Measurements from ENCODE around the gene ABTB1. TPM values are rescaled to one million over a fixed set of nuclear protein-coding genes. Genes with fewer than 3 reads are reported as not detected.

Gene ABTB1
- total RNA-seq, 1 experiment from 2014 or later, result 6.9 TPM

DNA sequence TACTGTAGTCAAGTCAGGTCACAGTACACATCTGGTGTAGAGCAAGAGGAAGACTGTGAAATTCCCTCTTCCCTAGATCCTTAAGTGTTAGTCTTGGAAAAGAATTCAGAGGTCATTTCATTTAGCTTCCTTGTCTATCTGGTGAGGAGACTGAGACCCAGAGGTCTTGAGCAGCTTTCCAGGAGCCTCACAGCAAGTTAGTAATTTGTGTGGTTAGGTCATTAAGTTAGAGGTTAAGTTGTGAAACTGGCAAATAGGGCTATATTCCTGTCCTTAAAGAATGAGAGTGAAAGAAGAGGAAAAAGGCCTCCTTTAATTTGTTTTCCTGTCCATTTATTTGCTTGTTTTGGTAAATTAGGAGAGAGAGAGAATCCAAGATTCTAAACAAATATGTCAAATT lies 34.8 kb upstream of the ABTB1 start:
- no peak for ATAC-seq
- Histone ChIP-seq H3K4me1 (ENCODE audit: control insufficient read depth, insufficient read depth, low read length) (no peaks in the 10 kb centered on the region), H3K27me3 (ENCODE audit: control insufficient read depth, insufficient read depth, low read length) (no peaks in the 10 kb centered on the region), H3K27ac (ENCODE audit: low read length) (no peak overlapping the region), H3K9me3 (ENCODE audit: control insufficient read depth, insufficient read depth, low read depth, low read length) (no peaks in the 10 kb centered on the region), H3K4me3 (ENCODE audit: low read depth in 2 of 2, low read length in 2 of 2) (no peak overlapping the region), H3K36me3 (ENCODE audit: control insufficient read depth, insufficient read depth, low read length) (no peaks in the 10 kb centered on the region)
- no peak for DNase-seq (ENCODE audit: low read depth, low spot score)
- CTCF ChIA-PET, result no interaction called here
- TF ChIP-seq SIN3A (IDR thresholded peaks at IDR 0.05; ENCODE audit: borderline replicate concordance, insufficient read depth, low read depth, low read length), result no peak
- no peak for TF ChIP-seq POLR2AphosphoS5 (IDR thresholded peaks at IDR 0.05; ENCODE audit: low read depth, low read length)
- in situ Hi-C loops (cut with HindIII; ENCODE audit: low pct_unique_long_range_greater_than_20kb, low sequenced_read_pairs), result no loop called here
- POLR2A ChIA-PET, result no interaction called here
- BruUV-seq (replicated peaks), result no TSS peak
- intact Hi-C loops (cut with micrococcal nuclease; ENCODE audit: unreplicated experiment), result no loop called here

DNA sequence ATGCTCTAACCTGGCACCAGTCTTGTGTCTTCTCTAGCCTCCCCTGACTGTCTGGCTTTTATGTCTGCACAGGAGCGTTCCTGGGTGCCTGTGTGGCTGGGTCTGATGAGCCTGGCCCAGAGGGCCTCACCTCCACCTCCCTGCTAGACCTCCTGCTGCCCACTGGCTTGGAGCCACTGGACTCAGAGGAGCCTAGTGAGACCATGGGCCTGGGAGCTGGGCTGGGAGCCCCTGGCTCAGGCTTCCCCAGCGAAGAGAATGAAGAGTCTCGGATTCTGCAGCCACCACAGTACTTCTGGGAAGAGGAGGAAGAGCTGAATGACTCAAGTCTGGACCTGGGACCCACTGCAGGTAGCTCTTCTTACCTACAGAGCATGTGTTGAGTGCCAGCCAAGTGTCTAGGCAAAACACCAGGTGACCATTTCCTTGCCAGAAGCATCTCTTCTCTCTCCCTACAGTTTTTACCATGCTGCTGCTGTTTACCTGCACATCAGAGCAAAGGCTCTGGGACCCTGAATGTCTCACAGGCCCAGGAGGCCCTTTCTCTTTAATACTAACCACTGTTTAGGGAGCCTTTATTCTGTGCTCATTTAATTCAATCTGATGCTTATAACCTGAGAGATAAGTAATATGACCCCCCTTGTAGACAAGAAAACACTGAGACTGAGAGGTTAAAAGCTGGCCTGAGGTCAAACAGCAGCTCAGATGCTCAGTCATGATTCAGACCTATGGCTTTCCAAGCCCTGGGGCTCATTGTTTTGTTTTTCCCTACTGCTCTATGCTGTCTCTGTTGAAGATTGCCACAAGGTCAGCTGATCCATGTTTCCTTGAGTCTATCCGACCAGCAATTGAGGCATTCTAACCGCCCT lies 33.3 kb upstream of the ABTB1 start:
- TF ChIP-seq POLR2AphosphoS5 (IDR thresholded peaks at IDR 0.05; ENCODE audit: low read depth, low read length), result no peak
- Histone ChIP-seq H3K4me3 (ENCODE audit: low read depth in 2 of 2, low read length in 2 of 2) (no peak overlapping the region), H3K27me3 (ENCODE audit: control insufficient read depth, insufficient read depth, low read length) (no peaks in the 10 kb centered on the region), H3K36me3 (ENCODE audit: control insufficient read depth, insufficient read depth, low read length) (no peaks in the 10 kb centered on the region), H3K27ac (ENCODE audit: low read length) (no peak overlapping the region), H3K4me1 (ENCODE audit: control insufficient read depth, insufficient read depth, low read length) (no peaks in the 10 kb centered on the region), H3K9me3 (ENCODE audit: control insufficient read depth, insufficient read depth, low read depth, low read length) (no peaks in the 10 kb centered on the region)
- ATAC-seq, result peak; percentile 60
- no peak for DNase-seq (ENCODE audit: low read depth, low spot score)
- in situ Hi-C loops (cut with HindIII; ENCODE audit: low pct_unique_long_range_greater_than_20kb, low sequenced_read_pairs), result no loop called here
- POLR2A ChIA-PET, result no interaction called here
- no TSS peak for BruUV-seq (replicated peaks)
- intact Hi-C loops (cut with micrococcal nuclease; ENCODE audit: unreplicated experiment), result no loop called here
- CTCF ChIA-PET, result no interaction called here

DNA sequence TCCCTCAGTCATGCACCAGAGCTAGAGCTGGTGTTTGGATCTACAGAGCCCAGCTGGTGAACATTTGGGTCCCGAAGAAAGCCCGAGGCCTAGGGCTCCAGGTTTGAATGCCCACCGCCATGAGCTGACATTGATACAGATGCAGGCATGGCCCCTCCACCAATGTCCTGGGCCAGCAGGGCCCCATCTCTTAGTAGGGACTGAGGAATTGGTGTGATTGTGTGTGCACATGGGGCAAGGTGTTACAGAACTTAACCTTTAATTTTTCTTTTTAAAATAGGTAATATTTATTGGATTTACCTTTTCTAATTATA lies 32.8 kb upstream of the ABTB1 start:
- H3K27me3 ChIP-seq (ENCODE audit: control insufficient read depth, insufficient read depth, low read length), result no peaks in the 10 kb centered on the region
- no peak for TF ChIP-seq SIN3A (IDR thresholded peaks at IDR 0.05; ENCODE audit: borderline replicate concordance, insufficient read depth, low read depth, low read length)
- TF ChIP-seq, protein P1, sequence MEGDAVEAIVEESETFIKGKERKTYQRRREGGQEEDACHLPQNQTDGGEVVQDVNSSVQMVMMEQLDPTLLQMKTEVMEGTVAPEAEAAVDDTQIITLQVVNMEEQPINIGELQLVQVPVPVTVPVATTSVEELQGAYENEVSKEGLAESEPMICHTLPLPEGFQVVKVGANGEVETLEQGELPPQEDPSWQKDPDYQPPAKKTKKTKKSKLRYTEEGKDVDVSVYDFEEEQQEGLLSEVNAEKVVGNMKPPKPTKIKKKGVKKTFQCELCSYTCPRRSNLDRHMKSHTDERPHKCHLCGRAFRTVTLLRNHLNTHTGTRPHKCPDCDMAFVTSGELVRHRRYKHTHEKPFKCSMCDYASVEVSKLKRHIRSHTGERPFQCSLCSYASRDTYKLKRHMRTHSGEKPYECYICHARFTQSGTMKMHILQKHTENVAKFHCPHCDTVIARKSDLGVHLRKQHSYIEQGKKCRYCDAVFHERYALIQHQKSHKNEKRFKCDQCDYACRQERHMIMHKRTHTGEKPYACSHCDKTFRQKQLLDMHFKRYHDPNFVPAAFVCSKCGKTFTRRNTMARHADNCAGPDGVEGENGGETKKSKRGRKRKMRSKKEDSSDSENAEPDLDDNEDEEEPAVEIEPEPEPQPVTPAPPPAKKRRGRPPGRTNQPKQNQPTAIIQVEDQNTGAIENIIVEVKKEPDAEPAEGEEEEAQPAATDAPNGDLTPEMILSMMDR (IDR thresholded peaks at IDR 0.05), result no peak
- no peak; the same call in 1 of the 2 replicates for ATAC-seq
- H3K27ac ChIP-seq (ENCODE audit: low read length), result no peak overlapping the region
- H3K9me3 ChIP-seq (ENCODE audit: control insufficient read depth, insufficient read depth, low read depth, low read length), result no peaks in the 10 kb centered on the region
- H3K4me3 ChIP-seq (ENCODE audit: low read depth in 2 of 2, low read length in 2 of 2), result no peak overlapping the region
- intact Hi-C loops (cut with micrococcal nuclease; ENCODE audit: unreplicated experiment), result no loop called here
- CTCF ChIA-PET, result no interaction called here
- DNase-seq (ENCODE audit: low read depth, low spot score), result no peak
- H3K4me1 ChIP-seq (ENCODE audit: control insufficient read depth, insufficient read depth, low read length), result no peaks in the 10 kb centered on the region
- POLR2A ChIA-PET, result no interaction called here
- H3K36me3 ChIP-seq (ENCODE audit: control insufficient read depth, insufficient read depth, low read length), result no peaks in the 10 kb centered on the region
- in situ Hi-C loops (cut with HindIII; ENCODE audit: low pct_unique_long_range_greater_than_20kb, low sequenced_read_pairs), result no loop called here
- no TSS peak for BruUV-seq (replicated peaks)

DNA sequence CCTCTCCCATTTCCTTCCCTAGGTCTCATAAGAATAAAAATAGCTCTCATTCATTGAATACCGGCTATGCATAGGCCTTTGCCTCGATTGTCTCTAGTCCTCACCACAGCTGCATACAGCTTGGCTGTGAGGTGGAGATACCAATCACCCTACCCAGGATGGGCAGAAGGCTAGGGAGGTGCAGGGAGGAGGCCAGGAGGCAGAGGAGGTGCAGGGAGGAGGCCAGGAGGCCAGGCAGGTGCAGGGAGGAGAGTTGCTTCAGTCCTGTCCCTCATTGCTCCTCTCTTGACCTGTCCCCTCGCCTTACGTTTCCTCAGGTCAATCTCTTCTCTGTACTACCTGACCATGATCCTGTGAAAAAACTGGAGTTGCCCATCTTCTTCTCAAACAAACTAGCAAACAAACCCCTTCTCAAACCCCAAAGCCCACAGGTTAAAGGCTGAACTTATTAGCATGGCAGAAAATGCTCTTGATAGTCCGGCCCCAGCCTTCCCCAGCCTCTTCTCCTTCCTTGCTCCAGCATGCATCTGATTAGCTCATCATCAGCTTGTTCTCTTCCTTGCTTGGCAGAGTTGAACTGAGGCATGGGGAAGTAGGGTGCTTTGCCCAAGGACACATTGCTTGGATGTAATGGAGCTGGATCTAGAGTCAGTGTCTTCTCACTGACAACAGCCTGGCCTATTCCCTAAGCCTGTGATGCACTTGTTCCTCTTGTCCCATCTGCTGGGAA lies 27.9 kb upstream of the ABTB1 start:
- BruUV-seq (replicated peaks), result no TSS peak
- in situ Hi-C loops (cut with HindIII; ENCODE audit: low pct_unique_long_range_greater_than_20kb, low sequenced_read_pairs), result no loop called here
- DNase-seq (ENCODE audit: low read depth, low spot score) (no peak), ATAC-seq (no peak)
- Histone ChIP-seq H3K27me3 (ENCODE audit: control insufficient read depth, insufficient read depth, low read length) (no peaks in the 10 kb centered on the region), H3K36me3 (ENCODE audit: control insufficient read depth, insufficient read depth, low read length) (no peaks in the 10 kb centered on the region), H3K4me3 (ENCODE audit: low read depth in 2 of 2, low read length in 2 of 2) (no peak overlapping the region), H3K4me1 (ENCODE audit: control insufficient read depth, insufficient read depth, low read length) (no peaks in the 10 kb centered on the region), H3K9me3 (ENCODE audit: control insufficient read depth, insufficient read depth, low read depth, low read length) (no peaks in the 10 kb centered on the region), H3K27ac (ENCODE audit: low read length) (no peak overlapping the region)
- ChIA-PET CTCF (no interaction called here), POLR2A (no interaction called here)
- intact Hi-C loops (cut with micrococcal nuclease; ENCODE audit: unreplicated experiment), result no loop called here
- no peak for TF ChIP-seq POLR2AphosphoS5 (IDR thresholded peaks at IDR 0.05; ENCODE audit: low read depth, low read length)
- no peak for TF ChIP-seq SIN3A (IDR thresholded peaks at IDR 0.05; ENCODE audit: borderline replicate concordance, insufficient read depth, low read depth, low read length)
- TF ChIP-seq TCF7L2 (IDR thresholded peaks at IDR 0.05; ENCODE audit: low read depth, low read length), result no peak
- TF ChIP-seq, protein P2, sequence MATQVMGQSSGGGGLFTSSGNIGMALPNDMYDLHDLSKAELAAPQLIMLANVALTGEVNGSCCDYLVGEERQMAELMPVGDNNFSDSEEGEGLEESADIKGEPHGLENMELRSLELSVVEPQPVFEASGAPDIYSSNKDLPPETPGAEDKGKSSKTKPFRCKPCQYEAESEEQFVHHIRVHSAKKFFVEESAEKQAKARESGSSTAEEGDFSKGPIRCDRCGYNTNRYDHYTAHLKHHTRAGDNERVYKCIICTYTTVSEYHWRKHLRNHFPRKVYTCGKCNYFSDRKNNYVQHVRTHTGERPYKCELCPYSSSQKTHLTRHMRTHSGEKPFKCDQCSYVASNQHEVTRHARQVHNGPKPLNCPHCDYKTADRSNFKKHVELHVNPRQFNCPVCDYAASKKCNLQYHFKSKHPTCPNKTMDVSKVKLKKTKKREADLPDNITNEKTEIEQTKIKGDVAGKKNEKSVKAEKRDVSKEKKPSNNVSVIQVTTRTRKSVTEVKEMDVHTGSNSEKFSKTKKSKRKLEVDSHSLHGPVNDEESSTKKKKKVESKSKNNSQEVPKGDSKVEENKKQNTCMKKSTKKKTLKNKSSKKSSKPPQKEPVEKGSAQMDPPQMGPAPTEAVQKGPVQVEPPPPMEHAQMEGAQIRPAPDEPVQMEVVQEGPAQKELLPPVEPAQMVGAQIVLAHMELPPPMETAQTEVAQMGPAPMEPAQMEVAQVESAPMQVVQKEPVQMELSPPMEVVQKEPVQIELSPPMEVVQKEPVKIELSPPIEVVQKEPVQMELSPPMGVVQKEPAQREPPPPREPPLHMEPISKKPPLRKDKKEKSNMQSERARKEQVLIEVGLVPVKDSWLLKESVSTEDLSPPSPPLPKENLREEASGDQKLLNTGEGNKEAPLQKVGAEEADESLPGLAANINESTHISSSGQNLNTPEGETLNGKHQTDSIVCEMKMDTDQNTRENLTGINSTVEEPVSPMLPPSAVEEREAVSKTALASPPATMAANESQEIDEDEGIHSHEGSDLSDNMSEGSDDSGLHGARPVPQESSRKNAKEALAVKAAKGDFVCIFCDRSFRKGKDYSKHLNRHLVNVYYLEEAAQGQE (IDR thresholded peaks at IDR 0.05; ENCODE audit: insufficient read depth in 1 of 2, low read depth in 2 of 2, low read length in 1 of 2), result no peak
- TF ChIP-seq, protein P1 (IDR thresholded peaks at IDR 0.05), result no peak

Data from Panc1 (cell line).